Lower leg skin (tissue), 3 donors: ENCODE measurements around the gene CFAP69.

Experiments
- CTCF ChIP-seq, 3 donors: fragments of 450-650 bp; IDR thresholded peaks; one replicate each; pipeline ENCODE4 v1.5.1; 2016; ENCODE audit warnings: antibody characterized with exemption in 3 of 3, mild to moderate bottlenecking in 3 of 3, moderate library complexity in 2 of 3
- POLR2A ChIP-seq, 2 donors: fragments of 450-650 bp; IDR thresholded peaks; one replicate each; pipeline ENCODE4 v1.6.1; 2016 to 2017; ENCODE audit warnings: antibody characterized with exemption in 2 of 2, mild to moderate bottlenecking in 1 of 2, moderate library complexity in 1 of 2

GRCh38 chr7:90349305-90349704 lies 104.3 kb downstream of the CFAP69 start:
- TF ChIP-seq CTCF (IDR thresholded peaks at IDR 0.05) (no peak), POLR2A (IDR thresholded peaks at IDR 0.05) (no peak)
